B cell (primary cell): ENCODE results near the gene CDH12.

Experiments used
- EZH2 ChIP-seq: IDR thresholded peaks from 2 replicates; pipeline ENCODE4 v1.6.1; 2012; ENCODE audit warnings: borderline replicate concordance, low read depth, mild to moderate bottlenecking, moderate library complexity, low read length; ENCODE audit not compliant: insufficient read depth, poor library complexity, severe bottlenecking
- TF ChIP-seq, protein P1 (sequence below): fragments of 200-600 bp; IDR thresholded peaks from one replicate; pipeline ENCODE4 v1.8.0; 2022; ENCODE audit warnings: antibody characterized with exemption, mild to moderate bottlenecking

DNA sequence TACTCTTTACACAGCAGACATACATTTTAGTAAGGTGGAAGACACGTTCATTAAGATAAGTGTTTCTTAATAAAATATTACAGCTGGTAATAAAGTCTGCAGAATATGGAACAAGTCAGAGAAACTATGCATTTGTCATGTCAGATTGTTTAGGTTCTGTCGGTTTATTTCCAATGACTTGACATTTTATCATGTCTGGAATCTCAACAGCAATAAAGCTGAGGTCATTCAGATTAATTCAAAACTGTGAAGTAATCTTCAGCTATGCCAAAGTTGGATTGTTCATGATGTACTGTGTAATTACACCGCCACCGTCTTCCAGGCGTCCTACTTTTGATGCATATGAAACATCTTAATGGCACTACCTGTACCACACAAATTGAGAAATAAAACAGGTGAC, 1032.6 kb downstream of the CDH12 start:
- TF ChIP-seq, protein P1, sequence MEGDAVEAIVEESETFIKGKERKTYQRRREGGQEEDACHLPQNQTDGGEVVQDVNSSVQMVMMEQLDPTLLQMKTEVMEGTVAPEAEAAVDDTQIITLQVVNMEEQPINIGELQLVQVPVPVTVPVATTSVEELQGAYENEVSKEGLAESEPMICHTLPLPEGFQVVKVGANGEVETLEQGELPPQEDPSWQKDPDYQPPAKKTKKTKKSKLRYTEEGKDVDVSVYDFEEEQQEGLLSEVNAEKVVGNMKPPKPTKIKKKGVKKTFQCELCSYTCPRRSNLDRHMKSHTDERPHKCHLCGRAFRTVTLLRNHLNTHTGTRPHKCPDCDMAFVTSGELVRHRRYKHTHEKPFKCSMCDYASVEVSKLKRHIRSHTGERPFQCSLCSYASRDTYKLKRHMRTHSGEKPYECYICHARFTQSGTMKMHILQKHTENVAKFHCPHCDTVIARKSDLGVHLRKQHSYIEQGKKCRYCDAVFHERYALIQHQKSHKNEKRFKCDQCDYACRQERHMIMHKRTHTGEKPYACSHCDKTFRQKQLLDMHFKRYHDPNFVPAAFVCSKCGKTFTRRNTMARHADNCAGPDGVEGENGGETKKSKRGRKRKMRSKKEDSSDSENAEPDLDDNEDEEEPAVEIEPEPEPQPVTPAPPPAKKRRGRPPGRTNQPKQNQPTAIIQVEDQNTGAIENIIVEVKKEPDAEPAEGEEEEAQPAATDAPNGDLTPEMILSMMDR, result no peak
- no peak for TF ChIP-seq EZH2
